HG02970 (cell line): ENCODE results near the gene SMG7.

Experiments
- ATAC-seq: cut with Tn5 transposase; IDR thresholded peaks from one replicate; pipeline ENCODE4 v1.9.1; 2021; ENCODE audit warnings: mild to moderate bottlenecking, moderate library complexity, moderate number of reproducible peaks; ENCODE audit not compliant: unreplicated experiment, low FRiP score

SMG7 gene

DNA sequence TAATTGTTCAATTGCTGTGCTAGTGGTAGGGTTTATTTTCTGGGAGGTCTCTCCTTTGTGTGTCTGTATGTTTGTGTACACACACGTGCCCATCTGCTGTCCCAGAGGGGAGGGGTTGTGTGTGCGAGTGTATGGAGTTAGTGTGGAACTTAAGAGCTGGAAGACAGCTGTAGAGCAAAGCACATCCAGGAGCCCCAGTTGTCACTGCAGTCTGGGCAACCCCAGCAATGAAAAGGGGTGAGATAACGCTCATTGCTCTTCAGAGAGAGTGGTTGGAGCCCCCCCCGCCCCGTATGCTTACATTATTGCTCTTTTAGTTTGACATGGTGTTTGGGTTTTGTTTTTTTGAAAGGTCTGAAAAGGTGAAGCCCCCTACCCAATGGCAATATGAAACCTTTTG lies 81.0 kb downstream of the SMG7 start:
- no peak for ATAC-seq

DNA sequence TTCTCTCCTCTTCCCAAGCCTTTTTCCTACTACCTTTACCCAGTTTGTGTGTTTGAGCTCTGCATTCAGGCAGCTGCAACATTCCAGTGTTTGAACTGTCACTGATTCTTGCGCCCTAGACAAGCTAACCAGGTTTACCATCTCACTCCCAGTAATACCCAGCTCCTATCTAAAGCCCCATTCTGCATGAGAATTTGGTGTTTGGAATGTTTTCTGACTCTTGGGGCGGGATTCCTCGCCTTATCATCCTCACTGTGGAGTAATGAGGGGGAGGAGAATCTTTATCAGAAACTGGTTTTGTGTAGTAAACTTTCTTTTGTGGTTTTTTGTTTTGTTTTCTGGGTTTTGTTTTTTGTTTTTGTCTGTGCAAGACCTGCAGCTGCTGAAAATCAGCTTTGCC lies 81.5 kb downstream of the SMG7 start:
- ATAC-seq, result no peak

GRCh38 chr1:183554577-183554976 lies 82.3 kb downstream of the SMG7 start:
- no peak for ATAC-seq

DNA sequence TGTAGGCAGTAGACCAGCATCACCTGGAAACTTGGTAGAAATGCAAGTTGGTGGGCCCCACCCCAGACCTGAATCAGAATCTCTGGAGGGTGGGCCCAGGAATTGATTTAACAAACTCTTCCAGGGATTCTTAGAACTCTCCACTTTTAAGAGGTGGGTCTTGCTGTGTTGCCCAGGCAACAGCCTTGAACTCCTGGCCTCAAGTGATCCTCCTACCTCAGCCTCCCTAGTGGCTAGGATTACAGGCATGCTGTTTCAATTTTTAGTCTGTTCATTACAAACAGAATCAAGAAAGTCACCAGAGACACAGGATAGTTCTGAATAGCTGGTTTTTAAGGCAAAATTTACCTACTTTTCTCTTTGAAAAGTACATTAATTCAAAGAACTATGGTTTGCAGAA lies 86.8 kb downstream of the SMG7 start:
- no peak for ATAC-seq

DNA sequence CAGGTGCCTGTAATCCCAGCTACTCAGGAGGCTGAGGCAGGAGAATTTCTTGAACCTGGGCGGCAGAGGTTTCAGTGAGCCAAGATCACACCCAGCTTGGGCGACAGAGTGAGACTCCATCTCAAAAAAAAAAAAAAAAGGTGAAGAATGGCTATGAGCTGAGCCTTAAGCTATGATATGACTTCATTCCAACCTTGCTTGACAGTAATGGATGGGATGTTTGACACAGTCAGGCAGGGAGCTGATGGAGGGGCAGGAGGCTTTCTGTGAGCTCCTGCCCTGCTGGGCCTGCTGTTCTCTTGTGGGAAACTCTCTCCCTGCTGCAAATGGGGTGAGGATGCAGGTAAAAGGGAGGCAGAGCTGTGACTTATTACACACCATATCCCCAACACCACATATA lies 90.4 kb downstream of the SMG7 start:
- ATAC-seq, result no peak

GRCh38 chr1:183565261-183565660 lies 93.0 kb downstream of the SMG7 start:
- ATAC-seq, result no peak

DNA sequence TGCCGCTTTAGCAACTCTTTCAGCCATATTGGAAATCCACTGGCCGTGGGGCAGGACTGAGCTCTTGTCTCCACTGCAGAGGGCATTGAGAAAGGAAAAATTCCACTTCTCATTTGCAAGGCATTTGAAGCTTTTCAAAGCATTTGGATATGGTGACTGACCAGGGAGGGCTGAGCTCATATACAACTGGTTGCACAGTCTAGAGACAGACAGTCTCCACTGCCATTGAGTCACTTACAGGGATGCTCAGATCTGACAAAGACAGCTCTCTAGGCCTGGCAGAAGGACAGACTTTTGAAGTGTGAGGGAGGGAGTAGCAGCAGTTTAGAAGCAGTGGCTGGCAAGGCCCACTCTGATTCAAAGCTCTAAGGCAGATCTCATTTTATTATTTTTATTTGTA lies 93.7 kb downstream of the SMG7 start:
- no peak for ATAC-seq

DNA sequence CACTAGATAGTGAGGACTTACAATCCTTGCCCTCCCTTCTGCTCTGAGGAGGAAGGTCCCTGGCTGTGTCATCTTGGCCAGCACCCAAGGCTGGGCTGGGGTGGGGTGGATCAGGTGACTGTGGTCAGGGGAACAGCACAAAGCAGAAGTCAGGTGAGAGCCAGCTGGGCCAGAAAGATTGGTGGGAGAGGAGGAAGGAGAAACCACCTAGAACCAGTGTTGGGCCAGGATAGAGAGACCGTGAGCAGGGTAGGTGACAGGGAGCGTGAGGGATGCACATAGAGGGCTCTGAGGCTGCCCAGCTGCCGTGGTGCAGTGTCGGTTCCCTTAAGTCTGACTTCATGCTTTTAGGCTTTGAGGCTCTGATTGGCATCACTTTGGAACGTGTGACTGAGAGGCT lies 95.3 kb downstream of the SMG7 start:
- ATAC-seq, result no peak

- no peak for ATAC-seq
These were observed 96.1 kb downstream of the SMG7 start for GRCh38 chr1:183568176-183569021.

DNA sequence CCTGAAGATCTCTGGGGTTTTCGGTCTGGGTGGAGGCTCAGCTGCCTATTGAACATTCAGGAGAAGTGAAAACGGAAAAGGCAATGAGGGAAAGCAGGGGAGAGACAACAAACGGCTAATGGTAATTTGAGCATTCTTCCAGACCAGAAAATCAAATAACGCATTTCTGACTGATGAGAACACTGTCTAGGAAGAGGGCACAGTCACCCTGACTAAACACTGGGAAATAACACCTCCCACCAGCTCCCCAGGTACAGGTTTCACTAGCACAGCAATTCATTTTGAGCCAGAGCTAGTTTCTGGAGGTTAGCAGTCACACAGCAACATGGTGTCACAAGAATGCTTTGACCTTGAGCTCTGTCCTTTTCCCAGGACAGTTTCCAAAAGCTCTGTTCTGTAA lies 96.8 kb downstream of the SMG7 start:
- no peak for ATAC-seq

- no peak for ATAC-seq
These were observed 97.5 kb downstream of the SMG7 start for GRCh38 chr1:183569801-183570200.

GRCh38 chr1:183570451-183570850 lies 98.2 kb downstream of the SMG7 start:
- ATAC-seq, result no peak

DNA sequence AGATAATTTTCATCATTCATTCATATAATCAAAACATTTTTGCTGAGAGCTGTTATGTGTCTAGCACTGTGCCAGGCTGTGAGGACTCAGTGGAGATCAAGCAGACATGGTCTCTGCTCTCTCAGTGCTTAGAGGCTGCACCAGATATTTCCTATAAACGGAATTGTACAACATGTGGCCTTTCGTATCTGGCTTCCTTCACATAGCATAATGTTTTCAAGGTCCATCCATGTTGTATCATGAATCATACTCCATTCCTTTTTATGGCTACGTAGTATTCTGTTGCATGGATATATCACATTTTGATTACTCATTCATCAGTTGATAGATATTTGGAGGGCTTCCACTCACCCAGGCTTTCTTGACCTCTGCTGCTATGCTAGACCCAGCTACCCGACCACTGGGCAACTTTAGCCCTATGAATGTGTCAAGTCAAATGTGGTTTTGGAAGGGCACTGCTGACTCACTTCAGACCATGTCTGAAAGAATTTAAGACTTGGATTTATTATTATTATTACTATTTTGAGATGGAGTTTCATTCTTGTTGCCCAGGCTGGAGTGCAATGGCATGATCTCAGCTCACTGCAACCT lies 99.5 kb downstream of the SMG7 start:
- ATAC-seq, result no peak

DNA sequence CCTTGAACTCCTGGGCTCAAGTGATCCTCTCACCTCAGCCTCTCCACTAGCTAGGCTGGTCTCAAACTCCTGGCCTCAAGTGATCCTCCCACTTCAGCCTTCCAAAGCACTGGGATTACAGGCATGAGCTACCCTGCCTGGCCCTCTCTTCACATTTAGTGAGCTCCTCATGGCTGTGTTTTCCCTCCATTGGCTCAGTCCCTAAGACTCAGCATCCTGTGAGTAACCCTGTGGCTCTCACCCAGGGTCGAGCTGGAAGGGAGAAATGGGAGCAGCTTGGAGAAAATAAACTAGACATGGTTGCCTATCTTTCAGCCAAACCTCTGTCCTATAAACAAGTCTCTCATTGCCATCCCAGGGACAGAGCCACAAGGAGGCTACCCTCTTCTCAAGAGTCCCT lies 100.4 kb downstream of the SMG7 start:
- ATAC-seq, result no peak

GRCh38 chr1:183575606-183576005 lies 103.3 kb downstream of the SMG7 start:
- ATAC-seq, result no peak

- no peak for ATAC-seq
These were observed 104.2 kb downstream of the SMG7 start for GRCh38 chr1:183576537-183576936.

DNA sequence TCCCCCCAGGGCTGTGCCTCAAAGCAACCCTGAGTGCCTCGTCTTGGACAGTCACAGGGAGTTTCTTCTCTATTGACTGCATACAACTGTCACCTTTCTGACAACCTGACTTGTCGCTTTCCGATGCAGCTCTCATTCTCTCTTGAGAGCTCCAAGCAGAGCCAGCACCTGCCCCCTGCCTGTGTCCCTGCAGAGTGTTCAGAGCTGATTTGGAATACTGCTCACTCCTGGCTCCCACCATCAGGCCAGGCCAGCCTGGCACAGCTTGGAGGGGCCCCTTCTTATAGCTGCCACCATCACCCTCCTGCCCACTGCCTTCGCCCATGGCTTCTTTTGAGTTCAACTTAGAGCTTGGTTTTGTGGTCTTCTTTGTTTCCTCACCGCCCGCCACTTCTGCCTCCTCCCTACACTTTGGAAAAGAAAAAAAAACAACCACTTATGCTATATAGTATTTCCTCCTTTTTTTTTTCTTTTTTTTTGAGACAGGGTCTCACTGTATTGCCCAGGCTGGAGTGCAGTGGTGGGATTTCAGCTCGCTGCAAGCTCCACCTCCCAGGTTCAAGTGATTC lies 105.7 kb downstream of the SMG7 start:
- no peak for ATAC-seq

GRCh38 chr1:183578856-183579255 lies 106.6 kb downstream of the SMG7 start:
- ATAC-seq, result no peak

DNA sequence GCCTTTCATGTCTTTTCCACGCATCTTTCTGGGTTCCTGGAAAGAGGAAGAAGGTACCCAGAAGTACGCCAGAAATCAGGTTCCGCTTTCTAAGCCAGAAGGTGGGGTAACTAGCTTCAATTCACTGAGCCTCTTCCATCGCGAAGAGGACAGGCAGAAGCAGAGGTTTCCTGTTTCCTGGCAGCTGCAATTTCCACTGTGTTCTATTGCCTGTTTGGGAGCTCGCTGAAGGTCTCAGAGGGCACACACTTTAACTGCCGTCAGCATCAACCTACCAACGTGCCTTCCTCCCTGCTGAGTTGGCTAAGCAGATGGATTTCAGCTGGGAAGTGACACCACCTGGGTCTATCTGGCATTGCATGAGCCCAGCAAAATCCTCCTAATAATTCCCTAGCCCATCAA lies 108.0 kb downstream of the SMG7 start:
- ATAC-seq, result no peak

GRCh38 chr1:183582021-183582713 lies 109.9 kb downstream of the SMG7 start:
- no peak for ATAC-seq

DNA sequence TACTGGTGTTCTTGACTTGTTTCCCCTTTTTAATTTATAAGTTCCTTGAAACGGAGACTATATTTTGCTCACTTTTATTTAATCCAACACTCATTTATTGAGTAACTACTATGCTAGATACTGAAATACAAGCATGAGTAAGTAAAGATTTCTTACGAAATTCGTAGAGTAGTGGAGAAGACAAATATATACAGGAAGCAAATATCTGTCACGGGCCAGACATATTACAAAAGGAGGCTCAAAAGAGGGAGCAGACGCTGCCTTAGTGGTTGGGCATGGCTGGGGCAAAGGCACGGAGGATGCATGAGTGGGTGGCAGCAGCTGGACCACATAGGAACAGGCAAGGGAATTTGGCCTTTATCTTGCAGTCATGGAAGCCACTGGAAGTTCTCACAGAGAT lies 111.2 kb downstream of the SMG7 start:
- ATAC-seq, result no peak
